ENCODE measurements around the gene SEMA7A. TPM values are rescaled to one million over a fixed set of nuclear protein-coding genes. Genes with fewer than 3 reads are reported as not detected.
A peak's percentile ranks its signal among the peaks of the same experiment; 100 is the strongest.
"Not testable (repeated sequence)": the region's sequence is repeated elsewhere in the genome, so short reads cannot be mapped to it uniquely, and the experiment has no call there.

The SEMA7A gene, protein sequence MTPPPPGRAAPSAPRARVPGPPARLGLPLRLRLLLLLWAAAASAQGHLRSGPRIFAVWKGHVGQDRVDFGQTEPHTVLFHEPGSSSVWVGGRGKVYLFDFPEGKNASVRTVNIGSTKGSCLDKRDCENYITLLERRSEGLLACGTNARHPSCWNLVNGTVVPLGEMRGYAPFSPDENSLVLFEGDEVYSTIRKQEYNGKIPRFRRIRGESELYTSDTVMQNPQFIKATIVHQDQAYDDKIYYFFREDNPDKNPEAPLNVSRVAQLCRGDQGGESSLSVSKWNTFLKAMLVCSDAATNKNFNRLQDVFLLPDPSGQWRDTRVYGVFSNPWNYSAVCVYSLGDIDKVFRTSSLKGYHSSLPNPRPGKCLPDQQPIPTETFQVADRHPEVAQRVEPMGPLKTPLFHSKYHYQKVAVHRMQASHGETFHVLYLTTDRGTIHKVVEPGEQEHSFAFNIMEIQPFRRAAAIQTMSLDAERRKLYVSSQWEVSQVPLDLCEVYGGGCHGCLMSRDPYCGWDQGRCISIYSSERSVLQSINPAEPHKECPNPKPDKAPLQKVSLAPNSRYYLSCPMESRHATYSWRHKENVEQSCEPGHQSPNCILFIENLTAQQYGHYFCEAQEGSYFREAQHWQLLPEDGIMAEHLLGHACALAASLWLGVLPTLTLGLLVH
- 11.7 TPM for total RNA-seq

- peak; percentile 38 for DNase-seq
Measured at GRCh38 chr15:74433592-74434262, at the start of gene SEMA7A. Gene SEMA7A (minus strand): TSS chr15:74433958. CDS start chr15:74433918, 40 bp downstream.

- DNase-seq: no peak
Measured at GRCh38 chr15:74482661-74483060, 48.9 kb upstream of the SEMA7A start.

DNA sequence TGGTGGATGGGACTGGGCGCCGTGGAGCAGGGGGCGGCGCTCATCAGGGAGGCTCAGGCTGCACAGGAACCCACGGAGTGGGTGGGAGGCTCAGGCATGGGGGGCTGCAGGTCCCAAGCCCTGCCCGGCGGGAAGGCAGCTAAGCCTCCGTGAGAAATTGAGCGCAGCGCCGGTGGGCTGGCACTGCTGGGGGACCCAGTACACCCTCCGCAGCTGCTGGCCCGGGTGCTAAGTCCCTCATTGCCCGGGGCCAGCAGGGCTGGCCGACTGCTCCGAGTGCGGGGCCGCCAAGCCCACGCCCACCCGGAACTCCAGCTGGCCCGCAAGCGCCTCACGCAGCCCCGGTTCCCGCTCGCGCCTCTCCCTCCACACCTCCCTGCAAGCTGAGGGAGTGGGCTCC, 46.6 kb upstream of the SEMA7A start:
- DNase-seq: not testable (repeated sequence)

DNA sequence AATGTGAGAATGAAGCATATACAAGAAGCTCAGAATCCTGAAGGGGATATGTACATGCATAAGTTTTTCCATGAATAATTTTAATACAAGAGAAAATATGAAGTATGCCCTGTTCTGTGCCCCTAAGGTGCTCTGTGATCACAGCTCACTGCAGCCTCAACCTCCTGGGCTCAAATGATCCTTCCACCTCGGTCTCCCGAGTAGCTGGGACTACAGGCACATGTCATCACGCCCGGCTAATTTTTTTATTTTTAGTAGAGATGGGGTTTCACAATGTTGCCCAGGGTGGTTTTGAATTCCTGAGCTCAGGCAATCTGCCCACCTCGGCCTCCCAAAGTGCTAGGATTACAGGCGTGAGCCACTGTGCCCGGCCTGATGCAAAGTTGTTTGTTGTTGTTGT, 37.9 kb upstream of the SEMA7A start:
- DNase-seq: not testable (repeated sequence)

DNA sequence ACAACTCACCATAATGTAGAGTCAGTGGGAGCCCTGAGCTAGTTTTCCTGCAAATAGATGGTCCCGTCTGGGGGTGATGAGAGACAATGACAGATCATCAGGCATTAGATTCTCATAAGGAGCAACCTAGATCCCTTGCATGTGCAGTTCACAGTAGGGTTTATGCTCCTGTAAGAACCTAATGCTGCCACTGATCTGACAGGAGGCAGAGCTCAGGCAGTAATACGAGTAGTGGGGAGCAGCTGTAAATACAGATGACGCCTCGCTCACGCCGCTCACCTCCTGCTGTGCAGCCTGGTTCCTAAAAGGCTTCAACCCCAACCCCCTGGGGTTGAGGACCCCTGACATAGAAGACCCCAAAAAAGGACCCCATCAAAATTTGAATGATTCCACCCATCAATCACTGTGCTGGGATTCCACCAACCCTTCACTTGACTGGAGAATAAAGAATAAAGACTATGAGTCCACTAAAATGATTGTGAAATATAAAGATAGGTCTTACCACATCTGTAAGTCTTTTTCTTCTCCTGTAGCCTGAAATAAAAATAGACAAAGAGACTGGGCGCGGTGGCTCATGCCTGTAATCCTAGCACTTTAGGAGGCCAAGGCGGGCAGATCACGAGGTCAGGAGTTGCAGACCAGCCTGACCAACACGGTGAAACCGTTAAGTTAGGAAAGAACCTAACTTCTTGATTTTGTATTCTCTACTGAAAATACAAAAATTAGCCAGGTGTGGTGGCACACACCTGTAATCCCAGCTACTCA, 37.1 kb upstream of the SEMA7A start:
- DNase-seq: no peak

GRCh38 chr15:74468341-74469032, 34.7 kb upstream of the SEMA7A start:
- DNase-seq: no peak

- DNase-seq: no peak
Measured at GRCh38 chr15:74466570-74466969, 32.8 kb upstream of the SEMA7A start.

DNA sequence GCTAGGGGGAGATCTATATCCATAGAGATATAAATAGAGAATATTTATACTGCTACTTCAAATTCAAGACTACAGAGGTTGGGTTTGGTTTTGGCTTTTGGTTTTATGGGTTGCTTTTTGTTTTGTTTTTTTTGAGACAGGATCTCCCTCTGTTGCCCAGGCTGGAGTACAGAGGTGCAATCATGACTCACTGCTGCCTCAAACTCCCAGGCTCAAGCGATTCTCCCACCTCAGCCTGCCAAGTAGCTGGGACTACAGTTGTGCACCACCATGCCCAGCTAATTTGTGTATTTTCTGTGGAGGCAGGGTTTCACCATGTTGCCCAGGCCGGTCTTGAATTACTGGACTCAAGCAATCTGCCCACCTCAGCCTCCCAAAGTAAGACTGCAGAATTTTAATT, 31.1 kb upstream of the SEMA7A start:
- no peak for DNase-seq

DNA sequence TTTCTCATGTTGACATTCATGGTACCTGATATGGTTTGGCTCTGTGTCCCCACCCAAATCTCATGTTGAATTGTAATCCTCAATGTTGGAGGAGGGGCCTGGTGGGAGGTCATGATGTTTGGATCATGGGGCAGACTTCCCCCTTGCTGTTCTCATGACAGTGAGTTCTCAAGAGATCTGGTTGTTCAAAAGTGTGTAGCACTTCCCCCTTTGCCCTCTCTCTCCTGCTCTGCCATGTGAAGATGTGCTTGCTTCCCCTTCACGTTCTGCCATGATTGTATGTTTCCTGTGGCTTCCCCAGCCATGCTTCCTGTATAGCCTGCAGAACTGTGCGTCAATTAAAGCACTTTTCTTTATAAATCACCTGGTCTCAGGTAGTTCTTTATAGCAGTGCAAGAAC, 30.5 kb upstream of the SEMA7A start:
- DNase-seq: no peak

- DNase-seq: no peak
Measured at GRCh38 chr15:74463634-74464033, 29.9 kb upstream of the SEMA7A start.

DNA sequence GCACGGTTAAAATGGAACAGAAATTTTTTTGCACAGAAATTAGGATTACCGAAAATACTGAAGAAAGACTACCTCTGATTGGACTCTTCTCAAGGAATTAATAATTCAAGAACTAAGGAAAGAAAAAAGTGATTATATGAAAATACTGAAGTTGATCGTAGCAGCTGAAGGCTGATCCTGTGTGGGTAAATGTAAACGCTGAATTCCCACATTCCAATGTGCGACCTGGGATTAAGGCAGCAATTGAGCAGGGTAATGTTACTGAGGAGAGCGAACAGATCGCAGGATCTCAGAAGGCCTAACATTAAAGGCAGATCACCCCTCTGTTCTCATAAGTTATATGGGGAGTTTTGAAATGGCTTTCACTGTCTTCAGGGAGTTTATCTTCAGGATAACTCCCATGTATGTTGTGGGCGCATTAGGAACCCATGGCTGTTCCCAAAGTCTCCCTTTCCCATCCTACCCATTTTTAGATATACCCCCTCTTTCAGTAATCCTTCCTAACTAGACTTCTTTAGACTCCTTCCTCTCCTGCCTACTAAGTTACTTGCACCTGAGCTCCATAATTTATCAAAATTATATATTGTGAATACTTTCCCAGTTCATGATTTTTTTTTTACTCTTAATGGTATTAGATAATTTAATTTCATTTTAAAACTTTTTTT, 28.2 kb upstream of the SEMA7A start:
- DNase-seq: no peak

DNA sequence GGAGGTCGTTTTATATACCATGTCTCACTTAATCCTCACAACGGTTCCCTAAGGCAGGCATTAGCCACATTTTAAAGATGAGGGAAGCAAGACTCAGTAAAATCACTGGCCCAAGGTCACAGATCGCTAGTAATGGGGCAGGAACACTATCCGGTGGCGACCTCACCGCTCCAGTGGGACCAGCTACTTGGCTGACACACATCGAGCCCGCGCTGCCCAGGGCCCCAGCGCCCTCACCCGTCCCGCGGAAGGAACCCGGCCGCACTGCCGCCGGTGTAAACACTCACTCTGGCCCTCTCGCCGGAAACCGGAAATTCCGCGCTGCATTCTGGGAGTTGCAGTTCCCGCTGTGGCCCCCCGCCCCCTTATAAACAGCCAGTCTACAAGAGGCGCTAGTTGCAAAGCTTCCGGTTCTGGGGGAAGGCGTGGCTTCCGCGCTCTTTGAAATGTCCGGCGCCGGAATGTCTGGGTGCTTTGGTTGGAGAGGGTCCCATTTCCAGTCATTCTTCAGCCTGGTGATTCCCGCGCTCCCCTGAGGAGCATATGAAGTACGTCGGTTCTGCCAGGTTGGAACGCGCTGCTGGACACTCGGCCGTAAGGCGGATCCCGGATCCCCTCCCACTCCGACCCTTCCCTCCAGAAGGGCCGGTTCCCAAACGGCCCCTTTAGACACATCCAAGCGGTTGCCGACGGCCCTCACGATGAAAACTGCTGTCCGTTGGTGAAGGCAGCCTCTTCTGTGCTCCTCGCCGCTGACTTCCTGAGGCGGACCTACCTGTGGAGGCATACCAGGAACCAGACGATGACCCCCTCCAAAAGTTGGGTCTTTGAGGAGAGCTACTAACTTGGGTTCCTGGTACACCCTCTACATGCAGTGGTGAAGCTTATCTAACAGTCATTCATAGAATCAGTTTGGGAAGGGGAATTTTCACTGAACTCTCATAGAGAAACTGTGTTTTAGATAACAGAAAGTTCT, 27.4 kb upstream of the SEMA7A start, which contains the start of gene UBL7:
UBL7 (minus strand) TSS at position 290 of the 976 bp plus-strand sequence. CDS start 2,293 bp downstream, outside the sequence.
- peak; percentile 94 for DNase-seq

- no peak for DNase-seq
Measured at GRCh38 chr15:74460298-74460697, 26.5 kb upstream of the SEMA7A start.

GRCh38 chr15:74459798-74460197, 26.0 kb upstream of the SEMA7A start:
- DNase-seq: not testable (repeated sequence)

DNA sequence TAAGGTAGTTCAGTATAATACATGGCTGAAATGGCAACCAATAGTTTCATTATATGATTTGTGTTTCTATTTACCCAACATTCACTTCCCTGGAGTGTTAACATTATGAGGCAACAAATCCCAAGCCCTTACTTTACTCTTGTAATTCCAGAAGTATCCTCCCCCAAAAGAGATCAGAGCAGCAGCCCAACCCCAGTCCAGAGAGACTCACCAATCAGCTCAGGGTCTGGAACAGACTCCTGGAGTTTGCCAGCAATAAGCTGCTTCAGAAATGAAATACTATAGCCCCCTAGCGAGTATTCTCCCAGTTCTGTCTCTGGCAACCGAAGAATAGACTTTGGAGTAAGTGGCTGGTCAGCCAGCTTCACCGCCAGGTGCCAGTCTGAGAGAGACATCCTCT, 24.7 kb upstream of the SEMA7A start:
- no peak for DNase-seq

- not testable (repeated sequence) for DNase-seq
Measured at GRCh38 chr15:74457036-74457435, 23.3 kb upstream of the SEMA7A start.

DNA sequence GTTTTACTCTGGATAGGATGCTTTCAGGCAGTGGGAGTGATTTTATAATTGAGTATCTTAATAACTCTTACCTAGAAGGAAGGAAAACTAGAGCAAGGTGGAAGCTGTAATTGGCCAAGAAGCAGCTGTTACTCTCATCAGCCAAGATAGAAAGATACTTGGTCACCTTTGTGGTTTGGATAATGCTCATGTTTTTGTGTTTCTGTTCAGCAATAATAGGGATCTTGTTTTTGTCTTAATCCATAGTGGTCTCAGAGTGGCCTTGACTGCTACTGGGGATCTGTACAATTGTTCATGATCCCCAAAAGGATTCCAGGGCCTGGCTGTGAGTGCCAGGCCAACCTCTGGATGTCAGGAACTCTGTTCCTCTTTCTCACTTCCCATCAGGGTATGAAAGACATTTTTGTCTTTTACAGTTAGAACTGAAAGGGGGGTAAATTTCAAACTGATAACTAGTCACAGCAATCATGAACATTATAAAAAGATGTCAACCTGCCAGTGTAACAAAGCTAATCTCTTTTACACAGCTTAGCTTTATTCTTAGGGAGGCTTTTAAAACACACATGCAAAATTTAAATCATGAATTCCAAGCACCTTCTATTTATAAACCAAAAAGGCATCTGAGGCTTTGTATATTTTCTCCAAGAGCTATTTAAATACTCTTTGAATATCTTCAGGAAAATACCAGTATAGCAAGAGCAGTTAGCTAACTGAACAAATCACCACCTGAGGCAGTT, 21.2 kb upstream of the SEMA7A start:
- no peak for DNase-seq

DNA sequence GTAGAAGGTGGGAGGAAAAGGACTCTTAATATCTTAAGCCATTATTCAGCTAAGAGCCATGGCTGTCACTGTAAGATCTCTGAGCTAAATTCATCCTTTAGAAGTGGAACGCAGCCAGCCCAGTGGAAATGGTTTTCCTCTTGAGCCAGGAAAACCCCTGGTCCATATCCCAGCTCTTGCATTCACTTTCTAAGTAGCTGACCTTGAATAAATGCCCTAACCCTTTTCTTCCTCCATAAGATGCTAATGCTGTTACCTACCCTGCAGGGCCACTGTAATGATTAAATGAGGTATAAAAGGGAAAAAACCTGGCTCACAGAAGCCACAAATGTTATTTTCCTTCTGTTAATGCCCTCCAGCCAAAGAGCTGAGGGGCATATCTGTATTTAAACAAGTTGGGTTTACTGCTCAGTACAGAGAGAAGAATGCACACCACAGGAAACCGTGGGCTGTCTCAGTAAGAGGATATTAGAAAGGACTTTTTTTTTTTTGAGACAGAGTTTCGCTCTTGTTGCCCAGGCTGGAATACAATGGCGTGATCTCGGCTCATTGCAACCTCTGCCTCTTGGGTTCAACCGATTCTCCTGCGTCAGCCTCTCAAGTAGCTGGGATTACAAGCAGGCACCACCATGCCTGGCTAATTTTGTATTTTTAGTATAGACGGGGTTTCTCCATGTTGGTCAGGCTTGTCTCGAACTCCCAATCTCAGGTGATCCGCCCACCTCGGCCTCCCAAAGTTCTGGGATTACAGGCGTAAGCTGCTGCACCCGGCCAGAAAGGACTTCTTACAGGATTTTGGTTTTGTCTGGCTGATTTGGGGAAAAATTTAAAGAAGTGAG, 20.4 kb upstream of the SEMA7A start:
- DNase-seq: no peak
